ENCODE measurements around the gene NME8.
"Not testable (repeated sequence)": the region's sequence is repeated elsewhere in the genome, so short reads cannot be mapped to it uniquely, and the experiment has no call there.

Gene NME8

GRCh38 chr7:37848297-37848696 is at the start of gene NME8:
TSS of gene NME8 (plus strand) at chr7:37848597. CDS start at chr7:37850267, 1,670 bp downstream.
- DNase-seq = no peak

- no peak for DNase-seq
Observed at GRCh38 chr7:37806152-37806551, 42.2 kb upstream of the NME8 start.

GRCh38 chr7:37812161-37812580 is 36.2 kb upstream of the NME8 start:
- DNase-seq = not testable (repeated sequence)

GRCh38 chr7:37815671-37816371 is 32.6 kb upstream of the NME8 start:
- no peak for DNase-seq

GRCh38 chr7:37816922-37817590 is 31.3 kb upstream of the NME8 start:
- no peak for DNase-seq

GRCh38 chr7:37817591-37817960 is 30.8 kb upstream of the NME8 start:
- DNase-seq = no peak

- DNase-seq = no peak
Observed at GRCh38 chr7:37817996-37818720, 30.2 kb upstream of the NME8 start.

- no peak for DNase-seq
Observed at GRCh38 chr7:37820708-37821468, 27.5 kb upstream of the NME8 start.

- no peak for DNase-seq
Observed at GRCh38 chr7:37822946-37823345, 25.5 kb upstream of the NME8 start.

- no peak for DNase-seq
Observed at GRCh38 chr7:37823557-37823956, 24.8 kb upstream of the NME8 start.

GRCh38 chr7:37825038-37825437 is 23.4 kb upstream of the NME8 start:
- DNase-seq = no peak

GRCh38 chr7:37826825-37827224 is 21.6 kb upstream of the NME8 start:
- no peak for DNase-seq

GRCh38 chr7:37831244-37831643 is 17.2 kb upstream of the NME8 start:
- DNase-seq = no peak

- no peak for DNase-seq
Observed at GRCh38 chr7:37832194-37832593, 16.2 kb upstream of the NME8 start.

GRCh38 chr7:37833107-37833817 is 15.1 kb upstream of the NME8 start:
- peak; percentile 32 for DNase-seq

- no peak for DNase-seq
Observed at GRCh38 chr7:37833818-37834146, 14.6 kb upstream of the NME8 start.

GRCh38 chr7:37853468-37853867 is 5.1 kb downstream of the NME8 start:
- DNase-seq = no peak

GRCh38 chr7:37882086-37882485 is 33.7 kb downstream of the NME8 start:
- DNase-seq = no peak

GRCh38 chr7:37893359-37893758 is 45.0 kb downstream of the NME8 start:
- DNase-seq = no peak

- no peak for DNase-seq
Observed at GRCh38 chr7:37894671-37895070, 46.3 kb downstream of the NME8 start.

GRCh38 chr7:37899712-37900247 is 51.4 kb downstream of the NME8 start:
- no peak for DNase-seq

- no peak for DNase-seq
Observed at GRCh38 chr7:37901236-37901827, 52.9 kb downstream of the NME8 start.
